MCF 10A (cell line): Measurements from ENCODE around the gene DCAF8L2. TPM values are rescaled to one million over a fixed set of nuclear protein-coding genes. Genes with fewer than 3 reads are reported as not detected.
"Not testable (repeated sequence)": the region's sequence is repeated elsewhere in the genome, so short reads cannot be mapped to it uniquely, and the experiment has no call there.

Experiments used
- Bru-seq: library from RNA; stranded (reverse); fragments of 400-500 nt; gene quantifications from one replicate; lab custom pipeline; 2021; lab: Mats Ljungman, UMichigan
- BruChase-seq, 2 experiments: library from RNA; stranded (reverse); fragments of 400-500 nt; gene quantifications; one replicate each; lab custom pipeline; 2021; lab: Mats Ljungman, UMichigan
- BruUV-seq: library from RNA; stranded (reverse); fragments of 400-500 nt; replicated peaks from 2 replicates; lab custom pipeline; 2021; lab: Mats Ljungman, UMichigan
- CTCF ChIA-PET: fragments of 300-600 bp; sonication (Branson Sonifier 250); formaldehyde crosslinking; extraction: SDS; loops from one replicate; lab custom pipeline; 2021; ENCODE audit warnings: antibody characterized with exemption, inconsistent platforms; lab: Yijun Ruan, JAX
- POLR2A ChIA-PET: fragments of 300-600, 350-650 bp; sonication (Branson Sonifier 250); formaldehyde crosslinking; extraction: SDS; loops from one replicate; lab custom pipeline; 2020; ENCODE audit warnings: antibody characterized with exemption, inconsistent platforms; lab: Yijun Ruan, JAX
- DNase-seq: peaks from one replicate; pipeline ENCODE4 v3.0.0-alpha.2; 2018; ENCODE audit not compliant: unreplicated experiment
- H3K27ac Mint-ChIP-seq: one replicate; pipeline ENCODE4 v1.8.0; 2022; ENCODE audit warnings: mild to moderate bottlenecking, low read depth, mixed read lengths; ENCODE audit not compliant: unreplicated experiment
- H3K27me3 Mint-ChIP-seq: one replicate; pipeline ENCODE4 v1.8.0; 2022; ENCODE audit warnings: mixed read lengths; ENCODE audit not compliant: insufficient read depth, unreplicated experiment
- H3K36me3 Mint-ChIP-seq: one replicate; pipeline ENCODE4 v1.8.0; 2022; ENCODE audit warnings: mild to moderate bottlenecking, moderate library complexity, mixed read lengths; ENCODE audit not compliant: insufficient read depth, unreplicated experiment
- H3K4me1 Mint-ChIP-seq: one replicate; pipeline ENCODE4 v1.8.0; 2022; ENCODE audit warnings: mixed read lengths; ENCODE audit not compliant: insufficient read depth, unreplicated experiment
- H3K4me3 Mint-ChIP-seq: one replicate; pipeline ENCODE4 v1.8.0; 2022; ENCODE audit warnings: mild to moderate bottlenecking, moderate library complexity, mixed read lengths; ENCODE audit not compliant: unreplicated experiment
- H3K9me3 Mint-ChIP-seq: one replicate; pipeline ENCODE4 v1.8.0; 2022; ENCODE audit warnings: mixed read lengths; ENCODE audit not compliant: unreplicated experiment
- CTCF ChIP-seq: fragments of 200-600 bp; IDR thresholded peaks from one replicate; pipeline ENCODE4 v1.8.0; 2022; ENCODE audit warnings: antibody characterized with exemption, mild to moderate bottlenecking; ENCODE audit not compliant: unreplicated experiment
- intact Hi-C: fragments of 100-400 bp; cut with micrococcal nuclease; formaldehyde crosslinking; loops from 2 replicates; pipeline ENCODE4 v1.14.1; 2022
- long read RNA-seq: library from polyadenylated mRNA; stranded (forward); transcript quantifications from one replicate; pipeline ENCODE4 v2.0.0, GENCODE V29; 2022
- total RNA-seq: library from RNA; stranded (reverse); gene quantifications from 2 replicates; pipeline ENCODE4 v1.2.3, GENCODE V29; 2022

Gene DCAF8L2
- total RNA-seq: not detected in 2 replicates
- Bru-seq, nascent RNA: not detected
- percentile 1 among the genes with signal in this experiment for BruChase-seq, experiment 1, labeled RNA remaining after a 6-hour chase
- BruChase-seq, experiment 2, labeled RNA remaining after a 2-hour chase: percentile 1 among the genes with signal in this experiment
- long read RNA-seq: 0 reads

DNA sequence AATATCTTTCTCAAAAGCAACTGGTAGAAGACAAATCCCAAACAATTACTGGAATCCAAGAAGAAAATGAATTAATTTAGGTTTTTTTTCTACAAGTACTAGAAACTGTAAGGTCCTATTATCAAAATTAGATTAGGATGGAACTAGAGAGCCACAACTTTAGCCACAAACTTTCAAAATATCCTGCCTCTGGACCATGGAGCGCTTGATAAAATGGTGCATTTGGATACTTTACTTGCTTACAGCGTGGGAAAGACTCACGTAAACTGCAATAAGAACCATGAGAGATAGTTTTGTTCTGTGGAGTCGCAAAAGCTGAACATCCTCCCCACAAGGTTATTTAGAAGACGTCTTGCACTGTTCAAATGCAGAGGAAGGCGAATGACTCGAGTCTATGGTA, at the start of gene DCAF8L2:
Gene DCAF8L2, plus strand, starts transcription at position 301 of the 400 bp plus-strand sequence. CDS start 156,552 bp downstream, outside the sequence.
- ChIA-PET CTCF (no interaction called here), POLR2A (no interaction called here)
- Mint-ChIP-seq H3K4me3 (no peak within 1 kb of the TSS), H3K9me3 (peaks cover 8% of the 10 kb centered on the region), H3K27ac (no peak within 1 kb of the TSS), H3K27me3 (no peaks in the 10 kb centered on the region), H3K36me3 (no peaks in the 10 kb centered on the region), H3K4me1 (no peaks in the 10 kb centered on the region)
- BruUV-seq: no TSS peak
- intact Hi-C loops: no loop called here
- no peak for DNase-seq
- TF ChIP-seq CTCF: no peak

GRCh38 chrX:27541161-27541560, 49.0 kb upstream of the DCAF8L2 start:
- DNase-seq, CTCF ChIA-PET, POLR2A ChIA-PET, H3K27me3 Mint-ChIP-seq, H3K36me3 Mint-ChIP-seq, H3K27ac Mint-ChIP-seq, H3K4me3 Mint-ChIP-seq, H3K4me1 Mint-ChIP-seq, H3K9me3 Mint-ChIP-seq, BruUV-seq, intact Hi-C loops: not testable (repeated sequence)

DNA sequence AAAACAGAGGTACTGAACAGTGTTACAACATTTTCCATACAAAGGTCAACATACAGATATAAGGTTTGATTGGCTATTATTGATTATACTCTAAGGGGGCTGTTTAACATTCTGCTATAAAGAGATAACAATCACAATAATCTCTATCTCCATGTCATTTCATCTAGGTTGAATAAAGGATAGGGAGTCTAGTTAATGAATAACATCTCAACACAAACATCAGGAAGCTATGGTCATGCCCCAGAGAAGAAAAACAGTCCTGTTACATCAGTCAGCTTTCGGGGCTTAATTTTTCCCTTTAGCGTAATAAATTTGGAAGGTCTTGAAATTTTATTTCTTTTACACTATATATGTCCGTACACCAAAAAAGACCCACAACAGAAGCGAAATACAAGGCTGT, 41.5 kb upstream of the DCAF8L2 start:
- intact Hi-C loops: no loop called here
- Mint-ChIP-seq H3K9me3 (peaks cover 10% of the 10 kb centered on the region), H3K27ac (no peak overlapping the region), H3K27me3 (no peaks in the 10 kb centered on the region), H3K36me3 (no peaks in the 10 kb centered on the region), H3K4me1 (no peaks in the 10 kb centered on the region), H3K4me3 (no peak overlapping the region)
- ChIA-PET CTCF (interaction anchor here (0.8 kb wide), 1 partner anchor 11 kb away, joined by 4 read pairs; no protein-coding TSS in a partner anchor), POLR2A (no interaction called here)
- DNase-seq: no peak
- no peak for TF ChIP-seq CTCF
- BruUV-seq: no TSS peak

GRCh38 chrX:27549688-27550087, 40.5 kb upstream of the DCAF8L2 start:
- ChIA-PET POLR2A (no interaction called here), CTCF (no interaction called here)
- BruUV-seq: no TSS peak
- Mint-ChIP-seq H3K27ac (no peak overlapping the region), H3K27me3 (no peaks in the 10 kb centered on the region), H3K4me3 (no peak overlapping the region), H3K36me3 (no peaks in the 10 kb centered on the region), H3K4me1 (no peaks in the 10 kb centered on the region), H3K9me3 (peaks cover 10% of the 10 kb centered on the region)
- no peak for DNase-seq
- intact Hi-C loops: no loop called here
- no peak for TF ChIP-seq CTCF
